HCT116 (cell line): ENCODE data around the gene SORT1.

Source experiments
- CEBPB ChIP-seq: IDR thresholded peaks from 2 replicates; pipeline ENCODE4 v1.6.1; 2012; ENCODE audit warnings: low read depth
- EGR1 ChIP-seq: IDR thresholded peaks from 2 replicates; pipeline ENCODE4 v1.6.1; 2012; ENCODE audit warnings: low read depth
- ELF1 ChIP-seq: IDR thresholded peaks from 2 replicates; pipeline ENCODE4 v1.6.1; 2012; ENCODE audit warnings: low read depth, borderline replicate concordance
- EZH2 ChIP-seq: fragments of 200-600 bp; sonication (generic); IDR thresholded peaks from 2 replicates; pipeline ENCODE4 v1.6.1; 2017; ENCODE audit warnings: antibody characterized with exemption, mixed run types
- EZH2phosphoT487 ChIP-seq: fragments of 200-600 bp; IDR thresholded peaks from 2 replicates; pipeline ENCODE4 v1.6.1; 2018; ENCODE audit warnings: antibody characterized with exemption, borderline replicate concordance
- JUND ChIP-seq: IDR thresholded peaks from 2 replicates; pipeline ENCODE4 v1.6.1; 2012
- POLR2A ChIP-seq: IDR thresholded peaks from 2 replicates; pipeline ENCODE4 v1.7.0; 2011; ENCODE audit warnings: borderline replicate concordance; ENCODE audit not compliant: insufficient read depth, insufficient read length; ENCODE audit errors: extremely low read depth
- POLR2AphosphoS5 ChIP-seq: IDR thresholded peaks from 2 replicates; pipeline ENCODE4 v1.6.1; 2011; ENCODE audit warnings: mild to moderate bottlenecking, low read depth, low read length, moderate library complexity
- YY1 ChIP-seq: IDR thresholded peaks from 2 replicates; pipeline ENCODE4 v1.6.1; 2011; ENCODE audit warnings: low read length, low read depth, moderate library complexity, mild to moderate bottlenecking; ENCODE audit not compliant: insufficient replicate concordance; ENCODE audit errors: extremely low read depth
- TF ChIP-seq, protein P1 (sequence below), 3 experiments: fragments of 200-600 bp in 1 of 3; sonication (generic) in 1 of 3; IDR thresholded peaks in 2 of 3; conservative IDR thresholded peaks in 1 of 3; 2 replicates each; pipeline ENCODE4 v1.5.1; 2012 to 2017; ENCODE audit warnings: low read depth in 2 of 3, low read length in 2 of 3, antibody characterized with exemption in 1 of 3, borderline replicate concordance in 1 of 3, control low read depth in 1 of 3, mild to moderate bottlenecking in 1 of 3, mixed read lengths in 1 of 3, mixed run types in 1 of 3, moderate library complexity in 1 of 3; ENCODE audit not compliant: insufficient read depth in 1 of 3
- TF ChIP-seq, protein P2 (sequence below): IDR thresholded peaks from 2 replicates; pipeline ENCODE4 v1.6.1; 2012

DNA sequence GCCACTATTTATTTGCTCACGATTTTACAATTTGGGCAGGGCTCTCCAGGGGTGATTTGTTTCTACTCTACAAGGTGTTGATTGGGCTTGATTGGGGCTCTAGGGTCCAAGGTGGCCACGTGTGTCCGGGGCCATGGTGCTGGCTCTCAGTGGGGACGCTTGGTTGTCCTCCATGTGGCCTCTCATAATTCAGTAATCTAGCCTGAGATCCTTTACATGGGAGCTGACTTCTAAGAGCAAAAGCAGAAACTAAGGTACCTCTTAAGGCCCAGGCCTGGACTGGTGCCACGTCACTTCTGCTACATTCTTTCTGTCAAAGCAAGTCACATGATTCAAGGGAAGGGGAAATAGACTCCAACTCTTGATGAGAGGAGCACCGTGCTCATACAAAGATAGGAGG lies 106.7 kb downstream of the SORT1 start:
- TF ChIP-seq EZH2phosphoT487: no peak
- TF ChIP-seq EGR1: no peak
- TF ChIP-seq, protein P1, sequence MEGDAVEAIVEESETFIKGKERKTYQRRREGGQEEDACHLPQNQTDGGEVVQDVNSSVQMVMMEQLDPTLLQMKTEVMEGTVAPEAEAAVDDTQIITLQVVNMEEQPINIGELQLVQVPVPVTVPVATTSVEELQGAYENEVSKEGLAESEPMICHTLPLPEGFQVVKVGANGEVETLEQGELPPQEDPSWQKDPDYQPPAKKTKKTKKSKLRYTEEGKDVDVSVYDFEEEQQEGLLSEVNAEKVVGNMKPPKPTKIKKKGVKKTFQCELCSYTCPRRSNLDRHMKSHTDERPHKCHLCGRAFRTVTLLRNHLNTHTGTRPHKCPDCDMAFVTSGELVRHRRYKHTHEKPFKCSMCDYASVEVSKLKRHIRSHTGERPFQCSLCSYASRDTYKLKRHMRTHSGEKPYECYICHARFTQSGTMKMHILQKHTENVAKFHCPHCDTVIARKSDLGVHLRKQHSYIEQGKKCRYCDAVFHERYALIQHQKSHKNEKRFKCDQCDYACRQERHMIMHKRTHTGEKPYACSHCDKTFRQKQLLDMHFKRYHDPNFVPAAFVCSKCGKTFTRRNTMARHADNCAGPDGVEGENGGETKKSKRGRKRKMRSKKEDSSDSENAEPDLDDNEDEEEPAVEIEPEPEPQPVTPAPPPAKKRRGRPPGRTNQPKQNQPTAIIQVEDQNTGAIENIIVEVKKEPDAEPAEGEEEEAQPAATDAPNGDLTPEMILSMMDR (IDR thresholded peaks at IDR 0.05 in 2 of 3, conservative IDR thresholded peaks at IDR 0.05 in 1 of 3; ENCODE audit: borderline replicate concordance in 1 of 3, insufficient read depth in 1 of 3, low read depth in 2 of 3, low read length in 2 of 3): no peak
- TF ChIP-seq, protein P2, sequence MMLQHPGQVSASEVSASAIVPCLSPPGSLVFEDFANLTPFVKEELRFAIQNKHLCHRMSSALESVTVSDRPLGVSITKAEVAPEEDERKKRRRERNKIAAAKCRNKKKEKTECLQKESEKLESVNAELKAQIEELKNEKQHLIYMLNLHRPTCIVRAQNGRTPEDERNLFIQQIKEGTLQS: no peak
- no peak for TF ChIP-seq EZH2
- no peak for TF ChIP-seq POLR2AphosphoS5
- TF ChIP-seq POLR2A: no peak
- TF ChIP-seq ELF1: no peak
- no peak for TF ChIP-seq CEBPB
- no peak for TF ChIP-seq JUND
- TF ChIP-seq YY1: no peak
